H1 (cell line): ENCODE measurements around the gene OR5AS1. TPM values are rescaled to one million over a fixed set of nuclear protein-coding genes. Genes with fewer than 3 reads are reported as not detected.

Source experiments
- CHD2 ChIP-seq: IDR thresholded peaks from 2 replicates; pipeline ENCODE4 v1.6.1; 2012; ENCODE audit warnings: low read length, improper control_type of control experiment
- CHD7 ChIP-seq: fragments of 300-600 bp; sonication (generic); IDR thresholded peaks from 2 replicates; pipeline ENCODE4 v1.7.1; 2012; ENCODE audit warnings: low read length, moderate library complexity, mild to moderate bottlenecking, inconsistent platforms; ENCODE audit not compliant: insufficient replicate concordance
- EGR1 ChIP-seq: IDR thresholded peaks from 2 replicates; pipeline ENCODE4 v1.6.1; 2011; ENCODE audit warnings: low read depth, low read length, borderline replicate concordance
- FOSL1 ChIP-seq: IDR thresholded peaks from 2 replicates; pipeline ENCODE4 v1.6.1; 2011; ENCODE audit warnings: mild to moderate bottlenecking, low read depth, low read length, moderate library complexity; ENCODE audit not compliant: insufficient read depth
- polyA plus RNA-seq, 7 experiments: library from polyadenylated mRNA; depleted of rRNA in 3 of 7; stranded (reverse) in 5 of 7; unstranded in 2 of 7; fragments of >200 nt in 5 of 7; fragments of 200-250 nt in 2 of 7; gene quantifications; 1 replicate in 5 of 7; 2 replicates in 1 of 7; 4 replicates in 1 of 7; pipeline versions ENCODE4 v1.2.1 to v1.2.3, GENCODE V29; 2011 to 2013; ENCODE audit warnings: missing spikeins in 2 of 7, mixed read lengths in 2 of 7
- total RNA-seq: library from RNA; stranded (reverse); fragmentation: NEBNext Ultra II Directional; extraction: Animal tissue kit (Norgen Biotek cat#: 25700); gene quantifications from 2 replicates; pipeline ENCODE4 v1.2.1, GENCODE V29; 2021

The OR5AS1 gene
- total and polyA plus RNA-seq, 2 of the 8 experiments (the other 6 are each of a cell fraction or from before 2014, with no cell fraction given), result not detected

GRCh38 chr11:56013805-56014204, 13.6 kb upstream of the OR5AS1 start (continued):
- no peak for TF ChIP-seq CHD7
- TF ChIP-seq EGR1, result no peak
- no peak for TF ChIP-seq FOSL1
- no peak for TF ChIP-seq CHD2
- TF ChIP-seq, all 59 proteins: peak for 0
